ENCODE data around the gene TNNT1.

Gene TNNT1

GRCh38 chr19:55188625-55189024, 39.6 kb upstream of the TNNT1 start:
- TF ChIP-seq, protein P1, sequence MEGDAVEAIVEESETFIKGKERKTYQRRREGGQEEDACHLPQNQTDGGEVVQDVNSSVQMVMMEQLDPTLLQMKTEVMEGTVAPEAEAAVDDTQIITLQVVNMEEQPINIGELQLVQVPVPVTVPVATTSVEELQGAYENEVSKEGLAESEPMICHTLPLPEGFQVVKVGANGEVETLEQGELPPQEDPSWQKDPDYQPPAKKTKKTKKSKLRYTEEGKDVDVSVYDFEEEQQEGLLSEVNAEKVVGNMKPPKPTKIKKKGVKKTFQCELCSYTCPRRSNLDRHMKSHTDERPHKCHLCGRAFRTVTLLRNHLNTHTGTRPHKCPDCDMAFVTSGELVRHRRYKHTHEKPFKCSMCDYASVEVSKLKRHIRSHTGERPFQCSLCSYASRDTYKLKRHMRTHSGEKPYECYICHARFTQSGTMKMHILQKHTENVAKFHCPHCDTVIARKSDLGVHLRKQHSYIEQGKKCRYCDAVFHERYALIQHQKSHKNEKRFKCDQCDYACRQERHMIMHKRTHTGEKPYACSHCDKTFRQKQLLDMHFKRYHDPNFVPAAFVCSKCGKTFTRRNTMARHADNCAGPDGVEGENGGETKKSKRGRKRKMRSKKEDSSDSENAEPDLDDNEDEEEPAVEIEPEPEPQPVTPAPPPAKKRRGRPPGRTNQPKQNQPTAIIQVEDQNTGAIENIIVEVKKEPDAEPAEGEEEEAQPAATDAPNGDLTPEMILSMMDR (IDR thresholded peaks at IDR 0.05; ENCODE audit: borderline replicate concordance, insufficient read depth, low read depth, low read length): no peak
- no peak overlapping the region for H3K4me3 ChIP-seq (ENCODE audit: low read depth, low read length)

DNA sequence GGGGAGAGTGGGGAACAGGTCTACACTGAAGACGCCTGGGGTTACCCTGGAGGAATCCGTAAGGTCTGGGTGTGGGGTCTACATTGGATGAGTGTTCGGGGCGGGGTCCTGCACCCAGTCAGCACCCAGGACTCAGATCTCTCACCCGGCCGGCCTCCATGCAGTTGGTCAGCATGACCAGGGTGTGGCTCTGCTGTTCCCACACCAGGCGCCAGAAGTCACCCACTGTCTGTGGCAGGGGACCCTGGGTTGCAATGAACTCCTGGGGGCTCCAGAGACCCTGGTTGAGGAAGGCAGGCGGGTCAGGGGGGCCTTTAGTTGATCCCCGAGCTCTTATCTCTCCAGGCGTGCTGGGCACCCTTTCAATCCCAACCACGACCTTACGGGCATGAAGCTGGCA, 37.1 kb upstream of the TNNT1 start:
- H3K4me3 ChIP-seq (ENCODE audit: low read depth, low read length): no peak overlapping the region
- TF ChIP-seq, protein P1 (IDR thresholded peaks at IDR 0.05; ENCODE audit: borderline replicate concordance, insufficient read depth, low read depth, low read length): no peak

DNA sequence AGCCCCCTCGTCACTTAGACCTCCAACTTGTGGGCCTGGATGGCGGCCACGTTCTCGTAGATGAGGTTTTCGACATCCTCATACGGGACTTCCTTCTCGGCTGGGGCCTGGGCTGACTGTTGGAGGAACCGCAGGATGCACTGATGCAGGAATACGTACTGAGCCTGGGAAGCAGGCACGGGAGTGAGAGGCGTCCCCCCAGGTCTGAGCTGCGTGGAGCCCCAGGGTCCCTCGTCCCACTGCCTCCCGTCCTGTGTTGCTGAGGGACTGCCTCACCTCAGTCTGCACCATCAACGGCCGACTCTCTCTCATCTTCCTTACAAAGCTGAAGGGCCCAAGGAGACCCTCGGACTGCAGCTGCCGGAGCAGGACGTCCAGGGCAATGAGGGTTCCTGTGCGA, 32.7 kb upstream of the TNNT1 start:
- no peak overlapping the region for H3K4me3 ChIP-seq (ENCODE audit: low read depth, low read length)
- TF ChIP-seq, protein P1 (IDR thresholded peaks at IDR 0.05; ENCODE audit: borderline replicate concordance, insufficient read depth, low read depth, low read length): no peak

DNA sequence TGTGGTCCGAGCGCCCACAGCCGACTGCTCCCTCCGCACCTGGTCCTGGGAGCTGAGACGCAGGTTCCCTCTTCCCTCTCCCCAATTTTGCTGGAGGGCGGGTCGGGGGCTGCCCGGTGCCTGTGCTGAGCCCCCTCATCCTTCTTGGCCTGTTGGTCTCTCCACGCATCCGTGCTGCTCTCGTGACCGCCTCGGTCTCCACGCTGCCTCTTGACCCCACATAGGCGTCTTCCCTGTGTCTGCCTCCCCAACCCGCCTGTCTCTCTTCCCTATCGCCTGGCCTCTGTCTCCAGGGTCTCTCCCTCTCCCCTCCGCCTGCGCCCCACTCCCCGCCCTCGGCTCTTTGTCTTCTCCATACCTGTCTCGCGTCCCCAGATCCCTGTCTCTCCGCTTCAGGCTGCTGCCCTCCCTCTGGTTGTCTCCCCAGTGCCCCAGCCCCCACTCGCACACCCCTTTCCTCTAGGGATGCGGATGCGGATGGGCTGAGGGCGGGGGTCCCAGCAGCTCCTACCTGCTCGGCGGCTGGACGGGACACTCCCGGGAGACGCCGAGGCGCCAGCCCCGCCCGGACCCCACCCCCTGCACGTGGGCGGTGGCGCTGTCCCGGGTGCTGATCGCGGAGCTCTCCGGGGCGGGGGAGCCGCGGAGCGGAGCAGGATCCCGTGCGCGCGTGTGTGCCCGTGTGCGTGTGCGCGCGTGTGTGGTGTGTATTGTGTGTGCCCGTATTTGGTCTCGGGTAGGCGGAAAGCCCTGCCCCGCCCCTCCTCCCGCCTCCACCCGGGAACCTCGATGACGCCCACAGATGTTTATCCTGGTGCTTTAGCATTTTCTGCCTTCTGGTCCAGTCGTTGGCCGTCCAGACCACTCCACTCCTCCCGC, 30.8 kb upstream of the TNNT1 start, which contains the start of gene SYT5:
Gene SYT5 (minus strand): TSS at position 684 of the 879 bp plus-strand sequence. CDS start 1,248 bp downstream, outside the sequence.
- H3K4me3 ChIP-seq (ENCODE audit: low read depth, low read length): no peak within 1 kb of the TSS
- TF ChIP-seq, protein P1 (IDR thresholded peaks at IDR 0.05; ENCODE audit: borderline replicate concordance, insufficient read depth, low read depth, low read length): no peak

DNA sequence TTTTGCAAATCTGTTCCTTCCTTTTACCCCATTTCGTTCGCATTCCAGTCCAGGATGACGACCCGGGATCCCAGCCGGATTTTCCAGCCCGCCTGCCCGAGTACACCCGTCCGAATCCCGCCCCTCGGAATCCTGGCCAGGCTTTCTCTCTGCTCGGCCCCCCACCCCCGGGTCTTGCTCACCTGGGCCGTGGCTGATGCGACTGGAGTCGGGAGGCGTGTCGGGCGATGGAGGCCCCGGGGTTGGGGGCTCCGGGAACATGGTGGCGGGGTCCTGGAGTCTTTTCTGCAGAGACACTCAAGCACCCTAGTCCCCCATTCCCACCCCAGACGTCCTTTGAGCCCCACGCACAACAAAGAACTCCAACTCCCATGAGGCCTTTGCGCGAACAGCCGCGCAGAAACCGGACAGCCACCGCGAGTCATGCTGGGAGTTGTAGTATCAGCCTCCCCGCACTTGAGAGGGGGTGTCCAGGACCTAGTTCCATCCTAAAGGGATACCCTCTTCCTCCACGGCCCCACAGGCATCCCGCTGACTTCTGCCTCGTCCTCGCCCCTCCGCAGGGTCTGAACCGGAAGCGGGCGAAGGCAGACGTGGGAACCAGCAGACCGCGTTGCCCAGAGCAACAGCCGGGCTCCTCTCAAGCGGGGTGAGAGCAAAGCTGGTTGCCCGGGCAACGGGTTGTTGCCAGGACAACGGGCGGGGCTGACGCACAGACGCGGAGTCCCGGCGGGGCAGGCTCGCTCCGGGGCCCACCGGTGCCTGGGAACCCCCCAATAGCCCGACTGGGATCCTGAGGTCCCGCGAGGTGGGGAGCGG, 30.0 kb upstream of the TNNT1 start:
- TF ChIP-seq, protein P1 (IDR thresholded peaks at IDR 0.05; ENCODE audit: borderline replicate concordance, insufficient read depth, low read depth, low read length): no peak
- no peak overlapping the region for H3K4me3 ChIP-seq (ENCODE audit: low read depth, low read length)

GRCh38 chr19:55176076-55176475, 27.1 kb upstream of the TNNT1 start:
- TF ChIP-seq, protein P1 (IDR thresholded peaks at IDR 0.05; ENCODE audit: borderline replicate concordance, insufficient read depth, low read depth, low read length): no peak
- no peak overlapping the region for H3K4me3 ChIP-seq (ENCODE audit: low read depth, low read length)

All from GM12875 (cell line).